ENCODE measurements around the gene TBC1D14. TPM values are rescaled to one million over a fixed set of nuclear protein-coding genes. Genes with fewer than 3 reads are reported as not detected.

The TBC1D14 gene
- total RNA-seq, 2 donors from 2014 or later, result 42.3 to 43.5 TPM

- Mint-ChIP-seq H3K27ac (peak overlapping the region; percentile 7), H3K4me1 (peaks cover 2% of the 10 kb centered on the region), H3K4me3 (no peak overlapping the region), H3K9me3 (no peaks in the 10 kb centered on the region), H3K36me3 (ENCODE audit: low read depth) (peaks cover 69% of the 10 kb centered on the region), H3K27me3 (ENCODE audit: insufficient read depth) (no peaks in the 10 kb centered on the region)
- H3K4me1 ChIP-seq (ENCODE audit: control insufficient read depth, insufficient read depth, low read length), result no peaks in the 10 kb centered on the region
- no peak for TF ChIP-seq CTCF (conservative IDR thresholded peaks at IDR 0.05)
- WGBS, 2 experiments (ENCODE audit: insufficient coverage in 1 of 2, insufficient read length in 1 of 2), result 94 to 97% methylated on average over 18 to 28 of the region's 28 CpGs
- H3K27me3 ChIP-seq (ENCODE audit: control insufficient read depth, insufficient read depth, low read length, poor library complexity, severe bottlenecking), result no peaks in the 10 kb centered on the region
- H3K9me3 ChIP-seq (ENCODE audit: control insufficient read depth, low read length), result no peaks in the 10 kb centered on the region
- H3K9ac ChIP-seq (ENCODE audit: extremely low read depth, low read length, poor library complexity, severe bottlenecking), result no peak overlapping the region
- no peak overlapping the region for H3K27ac ChIP-seq (ENCODE audit: low read depth, low read length)
- H3K4me3 ChIP-seq (ENCODE audit: low read length), result no peak overlapping the region
- H3K36me3 ChIP-seq (ENCODE audit: control insufficient read depth, insufficient read depth, low read length), result peaks cover 67% of the 10 kb centered on the region
- no peak for DNase-seq
Observed at GRCh38 chr4:7025040-7025602, 115.5 kb downstream of the TBC1D14 start.

- no peaks in the 10 kb centered on the region for H3K9me3 ChIP-seq (ENCODE audit: control insufficient read depth, low read length)
- H3K27me3 Mint-ChIP-seq (ENCODE audit: insufficient read depth), result no peaks in the 10 kb centered on the region
- peaks cover 74% of the 10 kb centered on the region for H3K36me3 Mint-ChIP-seq (ENCODE audit: low read depth)
- DNase-seq, result no peak
- no peak overlapping the region for H3K9ac ChIP-seq (ENCODE audit: extremely low read depth, low read length, poor library complexity, severe bottlenecking)
- no peak for TF ChIP-seq CTCF (conservative IDR thresholded peaks at IDR 0.05)
- H3K9me3 Mint-ChIP-seq, result no peaks in the 10 kb centered on the region
- no peaks in the 10 kb centered on the region for H3K4me1 Mint-ChIP-seq
- 90 to 95% methylated on average over 5 to 9 of the region's 9 CpGs for WGBS, 2 experiments (ENCODE audit: insufficient coverage in 1 of 2, insufficient read length in 1 of 2)
- H3K27ac Mint-ChIP-seq, result peak overlapping the region; percentile 64
- H3K4me1 ChIP-seq (ENCODE audit: control insufficient read depth, insufficient read depth, low read length), result no peaks in the 10 kb centered on the region
- H3K27ac ChIP-seq (ENCODE audit: low read depth, low read length), result no peak overlapping the region
- H3K36me3 ChIP-seq (ENCODE audit: control insufficient read depth, insufficient read depth, low read length), result peaks cover 64% of the 10 kb centered on the region
- H3K4me3 Mint-ChIP-seq, result no peak overlapping the region
- no peak overlapping the region for H3K4me3 ChIP-seq (ENCODE audit: low read length)
- no peaks in the 10 kb centered on the region for H3K27me3 ChIP-seq (ENCODE audit: control insufficient read depth, insufficient read depth, low read length, poor library complexity, severe bottlenecking)
Observed at GRCh38 chr4:7026107-7026506, 116.5 kb downstream of the TBC1D14 start.

GRCh38 chr4:7027284-7027683 lies 117.7 kb downstream of the TBC1D14 start:
- TF ChIP-seq CTCF (conservative IDR thresholded peaks at IDR 0.05), result no peak
- H3K27ac ChIP-seq (ENCODE audit: low read depth, low read length), result no peak overlapping the region
- H3K9ac ChIP-seq (ENCODE audit: extremely low read depth, low read length, poor library complexity, severe bottlenecking), result no peak overlapping the region
- no peaks in the 10 kb centered on the region for H3K27me3 ChIP-seq (ENCODE audit: control insufficient read depth, insufficient read depth, low read length, poor library complexity, severe bottlenecking)
- Mint-ChIP-seq H3K27ac (no peak overlapping the region), H3K27me3 (ENCODE audit: insufficient read depth) (no peaks in the 10 kb centered on the region), H3K4me1 (no peaks in the 10 kb centered on the region), H3K4me3 (no peak overlapping the region), H3K36me3 (ENCODE audit: low read depth) (peaks cover 75% of the 10 kb centered on the region), H3K9me3 (no peaks in the 10 kb centered on the region)
- no peak for DNase-seq
- no peaks in the 10 kb centered on the region for H3K4me1 ChIP-seq (ENCODE audit: control insufficient read depth, insufficient read depth, low read length)
- no peaks in the 10 kb centered on the region for H3K9me3 ChIP-seq (ENCODE audit: control insufficient read depth, low read length)
- H3K36me3 ChIP-seq (ENCODE audit: control insufficient read depth, insufficient read depth, low read length), result peaks cover 67% of the 10 kb centered on the region
- no peak overlapping the region for H3K4me3 ChIP-seq (ENCODE audit: low read length)
- WGBS, 2 experiments (ENCODE audit: insufficient coverage in 1 of 2, insufficient read length in 1 of 2), result 97% methylated on average over 7 of the region's 7 CpGs; no CpG with 5 or more reads in 1 of the 2 experiments

All from endodermal cell (in vitro differentiated cells).